GM18870 (cell line): ENCODE results near the gene CALN1.
"Not testable (repeated sequence)": the region's sequence is repeated elsewhere in the genome, so short reads cannot be mapped to it uniquely, and the experiment has no call there.

Experiments
- ATAC-seq: cut with Tn5 transposase; IDR thresholded peaks from one replicate; pipeline ENCODE4 v1.9.1; 2021; ENCODE audit warnings: moderate library complexity; ENCODE audit not compliant: unreplicated experiment

CALN1 gene

DNA sequence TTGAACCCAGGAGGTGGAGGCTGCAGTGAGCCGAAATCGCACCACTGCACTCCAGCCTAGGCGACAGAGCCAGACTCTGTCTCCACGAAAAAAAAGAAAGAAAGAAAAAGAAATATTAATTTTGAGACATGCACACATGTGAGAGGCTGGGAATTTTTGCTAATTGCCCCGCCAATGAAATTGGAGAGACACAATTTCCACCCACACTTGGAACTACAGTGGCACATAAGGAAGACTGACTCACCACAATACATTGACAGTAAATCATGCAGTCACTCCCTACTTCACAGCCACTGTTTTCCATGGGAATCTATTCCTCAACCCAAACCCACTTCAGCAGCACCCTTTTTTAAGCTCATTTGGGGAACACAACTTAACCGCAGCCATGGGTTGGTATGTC lies 139.7 kb downstream of the CALN1 start:
- no peak for ATAC-seq

DNA sequence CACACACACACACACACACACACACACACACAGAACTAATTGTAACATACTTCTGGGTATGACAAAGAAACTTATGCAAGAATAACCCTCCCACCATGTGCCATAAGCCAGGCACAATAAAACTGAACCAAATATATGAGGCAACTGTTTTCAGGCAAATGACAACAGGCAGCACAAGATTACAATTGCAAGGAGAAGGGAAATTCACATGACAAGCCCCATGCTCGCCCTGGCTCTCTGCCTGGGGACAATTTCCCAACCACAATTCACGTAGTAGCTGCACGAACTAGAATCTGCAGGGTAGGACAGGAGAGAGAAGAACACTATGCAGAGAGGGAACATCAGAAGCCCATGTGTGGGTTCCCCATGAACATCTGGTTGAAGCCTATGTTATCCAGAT lies 143.3 kb downstream of the CALN1 start:
- ATAC-seq: no peak

DNA sequence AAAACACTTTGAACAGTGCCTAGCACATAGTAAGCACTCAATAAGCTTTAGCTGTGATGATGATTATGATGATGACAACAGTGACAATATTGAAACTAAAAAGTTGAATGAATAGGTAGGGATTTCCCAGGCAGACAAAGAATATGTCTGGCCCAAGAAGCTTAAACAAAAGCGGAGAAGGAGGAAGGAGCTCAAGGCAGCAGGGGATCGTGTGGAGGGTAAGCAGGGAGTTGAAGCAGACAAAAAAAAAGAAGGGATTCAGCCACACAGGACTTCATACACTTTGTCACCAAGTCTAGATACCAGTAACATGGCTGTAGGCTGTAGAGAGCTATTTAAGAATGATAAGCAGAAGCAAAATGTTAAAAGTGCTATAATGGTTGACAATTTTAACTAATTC lies 144.0 kb downstream of the CALN1 start:
- no peak for ATAC-seq

DNA sequence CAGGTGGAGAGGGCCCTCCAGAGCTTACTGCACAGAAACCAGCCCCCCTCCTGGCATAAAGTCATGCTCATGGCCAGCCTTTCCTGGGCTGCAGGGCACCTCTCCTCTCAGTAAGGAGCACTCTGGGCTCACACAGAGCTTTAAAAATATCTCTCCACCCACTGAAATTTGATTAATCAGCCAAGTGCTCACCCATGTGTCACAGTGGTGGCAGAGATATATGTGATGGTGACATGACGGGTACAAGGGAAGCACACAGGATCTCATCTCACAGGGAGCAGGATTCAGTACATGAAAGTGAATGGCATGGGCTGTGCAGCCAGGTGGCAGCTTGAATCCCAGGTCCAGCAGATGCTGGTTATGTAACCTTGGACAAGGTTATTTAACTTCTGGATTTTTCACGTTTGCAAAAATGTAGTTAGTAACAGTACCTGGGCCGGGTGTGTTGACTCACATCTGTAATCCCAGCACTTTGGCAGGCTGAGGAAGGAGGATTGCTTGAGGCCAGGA lies 144.8 kb downstream of the CALN1 start:
- no peak for ATAC-seq

DNA sequence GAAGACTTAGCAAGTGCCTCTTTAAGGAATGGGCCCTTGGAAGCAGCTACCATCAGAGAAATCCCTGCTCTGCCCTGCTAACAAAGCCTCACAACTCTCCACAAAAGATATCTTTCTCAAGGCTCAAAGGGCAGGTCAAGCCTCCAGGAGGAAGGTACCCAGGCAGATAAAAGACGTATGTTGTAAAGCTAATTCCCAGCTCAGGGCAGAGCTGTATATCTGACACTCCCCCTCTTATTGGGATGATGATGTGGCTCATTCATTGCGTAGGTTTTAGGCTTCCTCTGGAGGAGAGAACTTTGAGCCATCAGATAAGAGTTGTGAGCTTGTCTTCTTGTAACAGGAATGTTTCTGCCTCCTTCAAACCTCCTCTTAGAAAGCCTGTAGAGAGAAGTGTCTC lies 145.4 kb downstream of the CALN1 start:
- no peak for ATAC-seq

DNA sequence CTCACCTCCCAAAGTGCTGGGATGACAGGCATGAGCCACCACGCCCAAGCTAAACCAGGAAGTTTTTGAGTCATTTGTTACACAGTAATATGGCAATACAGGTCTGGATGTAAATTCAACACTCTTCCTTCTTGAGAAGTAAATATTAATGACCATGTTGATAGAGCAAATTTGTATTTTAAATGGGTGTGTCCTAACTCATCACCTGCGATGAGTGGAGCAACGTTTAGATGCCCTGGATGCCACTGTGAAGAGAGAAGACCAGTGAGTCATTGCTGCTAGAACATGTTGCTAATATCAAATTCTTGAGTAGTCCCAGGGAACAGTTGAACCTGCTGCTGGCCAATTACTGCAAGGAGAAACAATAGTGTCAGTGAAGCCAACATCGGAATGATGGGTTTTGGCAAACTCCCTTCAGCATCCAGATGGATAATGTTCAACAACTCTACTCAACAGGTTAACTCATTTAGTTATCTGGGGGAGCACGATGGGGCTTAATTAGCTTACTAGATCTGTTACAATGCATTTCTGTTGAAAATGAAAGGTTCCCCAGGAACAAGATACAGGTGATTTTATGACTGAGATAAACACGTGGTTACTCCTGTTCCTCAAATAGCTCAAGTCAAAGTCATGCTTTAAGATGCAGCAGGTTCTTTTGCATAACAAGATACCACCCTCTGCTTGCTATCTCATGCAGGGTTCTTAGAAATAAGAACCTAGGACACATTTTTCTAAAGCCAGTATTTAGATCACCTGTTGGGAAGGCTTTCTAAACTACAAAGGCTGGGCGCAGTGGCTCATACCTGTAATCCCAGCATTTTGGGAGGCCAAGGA lies 146.8 kb downstream of the CALN1 start:
- no peak for ATAC-seq

DNA sequence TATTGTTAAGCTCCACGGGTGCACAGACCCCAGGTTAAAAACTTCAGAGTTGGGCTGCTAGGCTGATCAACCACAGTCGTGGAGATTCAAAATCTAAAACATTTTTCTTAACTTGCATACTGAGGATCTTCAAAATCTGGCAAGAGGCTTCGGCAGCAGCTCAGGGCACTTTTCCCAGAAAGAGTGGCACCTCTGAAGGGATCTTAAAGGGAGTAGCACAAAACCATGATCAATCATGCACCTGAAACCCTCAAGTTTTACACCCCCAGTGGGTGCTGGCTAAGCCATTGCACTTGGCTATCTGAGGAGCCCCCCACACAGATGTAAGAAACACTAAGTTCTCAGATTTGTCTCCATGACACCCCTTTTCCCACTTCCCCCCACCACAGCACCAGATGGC lies 151.7 kb downstream of the CALN1 start:
- no peak for ATAC-seq

DNA sequence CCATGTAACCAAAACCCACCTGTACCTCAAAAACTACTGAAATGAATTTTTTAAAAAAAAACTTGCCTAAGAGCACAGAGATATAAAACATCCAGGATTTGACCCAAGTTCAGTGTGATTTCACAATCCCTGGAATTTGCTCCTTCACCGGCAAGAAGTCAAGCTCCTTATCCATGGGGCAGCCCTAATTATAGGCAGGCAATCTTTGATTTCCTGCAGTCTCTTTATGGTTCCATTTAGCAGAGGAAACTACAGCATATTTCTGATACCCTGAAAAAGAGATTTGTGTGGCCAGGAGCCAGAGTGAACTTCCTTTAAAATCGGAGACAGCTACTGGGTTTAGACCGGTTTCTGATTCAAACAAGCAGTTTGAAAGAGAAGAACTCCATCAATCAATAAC lies 154.1 kb downstream of the CALN1 start:
- no peak for ATAC-seq

DNA sequence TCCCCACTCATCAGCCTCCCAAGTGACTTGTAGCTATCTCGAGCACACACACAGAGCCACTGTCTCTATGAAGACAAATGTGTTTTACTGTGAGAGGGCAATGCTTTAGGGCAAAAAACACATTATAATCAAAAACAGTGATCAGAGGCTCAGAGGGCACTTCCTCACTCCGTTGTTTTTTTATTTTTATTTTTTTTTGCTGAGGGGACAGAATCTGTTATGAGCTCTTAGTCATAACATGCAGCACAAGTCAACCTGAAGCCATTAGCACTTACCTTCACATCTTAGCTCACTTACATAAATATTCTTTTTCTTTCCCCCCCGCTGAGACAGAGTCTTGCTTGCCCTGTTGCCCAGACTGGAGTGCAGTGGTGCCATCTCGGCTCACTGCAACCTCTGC lies 157.7 kb downstream of the CALN1 start:
- ATAC-seq: no peak

DNA sequence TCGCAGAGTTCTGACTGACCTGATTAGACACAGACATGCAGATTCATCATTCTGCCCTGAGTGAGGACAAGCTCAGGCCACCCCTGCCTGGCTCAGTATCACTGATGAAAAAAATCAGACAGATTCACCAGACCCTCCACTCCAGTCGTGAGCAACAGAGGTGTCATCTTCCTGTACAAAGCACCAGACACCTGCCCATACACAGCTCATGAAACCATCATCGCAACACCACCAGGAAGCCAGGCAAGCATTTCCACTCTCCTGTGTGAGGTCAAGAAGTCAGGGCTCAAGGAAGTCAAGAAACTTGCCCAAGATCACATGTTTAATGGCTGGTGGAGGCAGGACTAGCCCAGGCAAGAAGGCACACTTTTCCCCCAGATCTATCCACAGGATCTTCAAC lies 163.0 kb downstream of the CALN1 start:
- ATAC-seq: no peak

DNA sequence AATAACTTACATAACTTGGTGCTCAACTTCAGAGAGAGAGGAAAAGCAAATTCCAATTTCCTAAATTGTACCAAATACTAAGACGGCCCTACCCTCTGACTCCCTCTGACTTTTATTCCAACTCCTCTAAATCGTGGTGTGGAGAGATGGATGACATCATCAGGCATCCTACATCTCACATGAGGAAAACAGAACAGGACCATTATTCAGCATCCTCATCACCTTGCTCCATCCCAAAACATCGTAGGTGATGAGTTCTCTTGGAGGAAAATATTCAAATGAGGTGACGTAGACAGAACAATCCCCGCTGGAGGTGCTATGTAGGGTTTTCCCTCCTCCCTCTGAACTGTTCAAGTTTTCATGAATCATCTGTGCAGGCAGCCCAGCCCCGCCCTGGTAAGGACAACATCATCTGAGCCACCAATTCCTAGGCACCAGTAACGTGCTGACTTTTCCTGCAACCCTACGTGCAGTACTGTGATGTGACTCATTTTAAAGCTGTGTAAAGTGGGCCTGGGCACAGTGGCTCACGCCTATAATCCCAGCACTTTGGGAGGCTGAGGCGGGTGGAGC lies 167.2 kb downstream of the CALN1 start:
- no peak for ATAC-seq

DNA sequence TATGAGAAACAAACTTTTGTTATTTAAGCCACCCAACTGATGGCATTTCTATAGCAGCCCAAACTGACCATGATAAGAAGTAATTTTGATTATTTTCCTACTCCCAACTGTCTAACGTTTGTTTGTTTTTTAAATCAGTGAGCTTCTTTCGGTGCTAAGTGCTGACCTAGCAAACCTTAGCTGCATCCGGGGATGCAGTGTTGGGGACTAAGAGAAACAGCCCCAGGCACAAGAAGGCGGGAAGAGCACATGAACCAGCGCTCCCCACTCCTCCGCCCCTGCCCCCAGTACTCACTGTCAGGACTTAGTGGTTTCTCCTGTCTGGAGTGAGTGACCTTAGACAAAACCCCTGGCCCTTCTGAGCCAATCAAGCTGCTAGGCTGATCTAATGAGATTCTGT lies 168.8 kb downstream of the CALN1 start:
- no peak for ATAC-seq

DNA sequence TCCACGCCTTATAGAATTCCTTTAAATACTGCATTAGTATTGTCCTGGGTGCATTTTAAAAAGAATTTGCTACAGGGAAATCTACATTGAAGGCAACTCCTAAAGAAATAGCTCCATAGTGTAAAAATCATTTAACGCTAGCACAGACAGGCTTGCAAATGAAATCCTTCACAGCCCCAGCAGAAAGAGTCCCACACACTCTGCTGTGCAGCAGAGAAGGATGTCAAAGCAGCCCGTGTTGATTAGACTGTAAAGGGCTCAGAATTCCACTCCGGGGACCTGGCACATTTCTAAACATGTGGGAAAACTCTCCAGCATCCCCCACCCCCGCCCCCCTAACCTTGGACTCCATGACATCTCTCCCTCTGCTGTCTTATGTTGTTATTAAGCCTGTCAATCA lies 176.8 kb downstream of the CALN1 start:
- no peak for ATAC-seq

DNA sequence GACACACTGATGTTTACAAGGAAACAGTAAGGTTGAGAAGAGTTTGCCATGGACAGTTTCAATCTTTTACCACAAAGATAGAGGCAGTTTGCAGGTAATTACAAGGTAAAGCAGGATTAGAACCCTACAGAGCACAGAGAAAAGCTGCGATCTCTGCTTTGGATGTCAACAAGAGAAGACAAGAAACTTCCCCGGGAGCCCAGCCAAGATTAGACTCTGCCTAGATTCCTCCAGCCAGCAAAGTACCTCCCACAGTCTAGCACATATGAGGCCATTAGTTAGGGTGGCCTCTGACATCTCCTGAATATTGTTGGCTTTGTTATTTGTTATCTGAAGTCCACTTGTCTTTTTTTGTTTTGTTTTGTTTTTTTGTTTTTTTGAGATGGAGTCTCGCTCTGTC lies 178.1 kb downstream of the CALN1 start:
- ATAC-seq: no peak

DNA sequence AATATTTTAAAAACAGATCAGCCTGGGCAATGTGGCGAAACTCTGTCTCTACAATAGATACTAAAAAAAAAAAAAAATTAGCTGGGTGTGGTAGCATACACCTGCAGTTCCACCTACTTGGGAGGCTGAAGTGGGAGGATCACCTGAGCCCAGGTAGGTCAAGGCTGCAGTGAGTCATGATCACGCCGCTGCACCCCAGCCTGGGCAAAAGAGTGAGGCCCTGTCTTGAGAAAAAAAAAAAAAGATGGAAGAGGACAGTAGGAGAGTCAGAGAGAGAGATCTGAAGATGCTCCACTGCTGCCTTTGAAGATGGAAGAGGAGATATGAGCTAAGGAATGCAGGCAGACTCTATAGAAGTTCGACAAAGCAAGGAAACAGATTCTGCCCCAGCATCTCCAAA lies 181.9 kb downstream of the CALN1 start:
- no peak for ATAC-seq

DNA sequence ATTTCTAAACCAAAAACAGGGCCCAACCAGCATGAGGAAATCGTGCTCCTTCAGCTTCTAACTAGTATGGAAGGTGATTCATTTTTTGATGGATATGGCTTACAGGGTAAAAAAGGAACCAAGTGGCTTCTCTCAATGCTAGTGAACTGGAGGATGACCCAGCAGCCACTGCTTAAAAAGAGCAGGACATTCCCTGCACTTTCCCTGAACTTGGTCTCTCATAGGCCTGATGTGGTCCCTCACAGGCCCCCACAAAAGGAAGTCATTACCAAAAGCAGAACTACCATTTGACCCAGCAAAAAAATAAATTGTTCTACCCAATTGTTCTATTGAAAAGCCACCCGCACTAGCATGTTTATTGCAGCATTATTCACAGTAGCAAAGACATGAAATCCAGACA lies 188.8 kb downstream of the CALN1 start:
- no peak for ATAC-seq

DNA sequence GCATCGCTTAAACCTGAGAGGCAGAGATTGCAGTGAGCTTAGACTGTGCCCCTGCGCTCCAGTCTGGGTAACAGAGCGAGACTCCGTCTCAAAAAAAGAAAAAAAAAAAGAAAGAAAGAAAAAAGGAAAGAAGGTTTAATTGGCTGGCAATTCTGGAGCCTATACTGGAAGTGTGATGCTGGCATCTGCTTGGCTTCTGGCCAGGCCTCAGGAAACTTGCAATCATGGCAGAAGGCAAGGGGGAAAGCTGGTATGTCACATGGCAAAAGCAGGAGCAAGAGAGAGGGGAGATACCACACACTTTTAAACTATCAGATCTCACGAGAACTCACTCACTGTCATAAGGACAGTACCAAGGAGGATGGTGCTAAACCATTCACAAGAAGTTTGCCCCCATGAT lies 190.0 kb downstream of the CALN1 start:
- no peak for ATAC-seq

DNA sequence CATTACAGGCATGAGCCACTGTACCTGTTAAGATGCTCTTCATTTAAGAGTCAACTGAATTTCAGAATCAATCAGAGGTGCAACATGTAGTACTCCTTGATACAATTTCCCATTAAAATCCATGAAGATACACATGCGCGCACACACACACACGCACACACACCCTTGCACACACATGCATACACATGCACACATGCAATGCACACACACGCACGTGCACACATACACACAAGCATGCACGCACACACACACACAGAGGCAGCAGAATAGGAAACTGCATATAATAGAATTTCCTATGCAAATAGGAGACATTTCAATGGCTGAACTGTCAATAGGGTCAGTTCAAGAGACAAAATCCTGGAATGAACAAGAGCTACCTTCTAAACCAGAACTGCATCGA lies 192.6 kb downstream of the CALN1 start:
- no peak for ATAC-seq

DNA sequence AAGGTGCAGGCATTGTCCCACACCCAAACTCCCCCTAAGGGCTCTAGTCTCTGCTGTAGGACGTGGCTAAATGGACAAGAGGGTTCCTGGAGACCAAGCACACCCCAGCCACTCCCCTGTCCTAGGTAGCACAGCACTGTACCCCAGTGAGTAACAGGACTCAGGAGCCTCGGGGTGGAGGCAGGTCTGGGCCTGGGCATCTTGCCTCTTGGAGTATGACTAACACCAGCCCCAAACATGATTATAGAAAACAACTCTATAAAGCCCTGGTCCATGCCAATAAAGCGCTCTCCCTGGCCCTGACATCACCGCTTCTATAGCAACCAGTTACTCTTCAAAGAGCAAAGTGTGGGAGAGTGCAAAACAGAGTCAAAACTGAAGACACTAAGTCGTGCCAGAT lies 195.0 kb downstream of the CALN1 start:
- ATAC-seq: no peak

DNA sequence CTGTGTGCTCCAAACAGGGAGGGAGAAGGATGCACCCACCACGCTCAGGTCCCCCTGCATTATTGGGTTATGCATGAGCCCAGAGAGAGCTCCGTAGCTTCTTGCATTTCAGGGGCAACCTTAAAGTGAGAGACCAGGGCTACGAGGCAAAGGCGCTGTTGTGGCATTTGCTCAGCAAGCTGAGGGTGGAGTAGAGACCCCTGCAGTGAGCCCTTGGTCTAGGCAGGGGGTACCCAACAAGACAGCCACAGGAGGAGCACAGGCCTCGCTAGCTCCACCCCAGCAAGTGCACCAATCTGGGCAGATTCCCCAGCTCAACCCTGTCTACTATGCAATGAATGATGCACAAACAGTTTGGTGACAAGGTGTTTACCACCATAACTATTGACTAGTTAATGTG lies 198.4 kb downstream of the CALN1 start:
- ATAC-seq: no peak

DNA sequence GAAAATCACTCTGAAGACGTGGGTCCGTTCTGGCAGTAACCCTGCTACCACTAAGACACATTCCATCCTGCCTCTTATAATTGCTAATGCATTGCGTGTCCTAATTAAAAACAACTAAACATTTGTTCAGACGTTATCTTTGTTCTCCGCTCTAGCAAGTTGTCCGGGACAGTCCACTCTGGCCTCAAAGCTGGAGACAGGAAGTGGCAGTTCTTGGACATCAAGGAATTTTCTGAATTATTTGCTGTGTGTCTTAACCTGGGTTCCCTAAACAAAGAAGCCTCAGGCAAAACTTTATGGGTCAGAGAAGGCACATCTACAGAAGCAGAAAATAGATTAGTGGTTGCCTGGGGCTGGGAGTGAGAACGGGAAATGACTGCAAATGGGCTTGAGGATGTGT lies 199.1 kb downstream of the CALN1 start:
- ATAC-seq: no peak

DNA sequence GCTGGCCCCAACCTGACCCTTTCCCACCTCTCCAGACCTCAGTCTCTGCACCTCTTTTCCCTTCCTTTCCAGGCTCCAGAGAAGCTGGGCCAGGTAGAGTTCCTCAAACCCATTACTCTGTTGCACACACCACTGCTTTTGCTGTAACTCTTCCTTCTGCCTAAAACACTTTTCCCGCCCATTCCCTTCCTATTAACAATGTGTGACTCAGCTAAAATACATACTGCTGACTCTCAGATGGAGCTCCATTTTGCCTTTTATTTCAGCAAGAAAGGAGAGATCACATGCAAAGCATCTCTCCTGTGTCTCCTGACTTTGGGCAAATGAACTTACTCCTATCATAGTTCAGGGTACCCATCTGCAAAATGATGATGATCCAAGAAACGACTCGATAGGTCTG lies 201.0 kb downstream of the CALN1 start:
- no peak for ATAC-seq

DNA sequence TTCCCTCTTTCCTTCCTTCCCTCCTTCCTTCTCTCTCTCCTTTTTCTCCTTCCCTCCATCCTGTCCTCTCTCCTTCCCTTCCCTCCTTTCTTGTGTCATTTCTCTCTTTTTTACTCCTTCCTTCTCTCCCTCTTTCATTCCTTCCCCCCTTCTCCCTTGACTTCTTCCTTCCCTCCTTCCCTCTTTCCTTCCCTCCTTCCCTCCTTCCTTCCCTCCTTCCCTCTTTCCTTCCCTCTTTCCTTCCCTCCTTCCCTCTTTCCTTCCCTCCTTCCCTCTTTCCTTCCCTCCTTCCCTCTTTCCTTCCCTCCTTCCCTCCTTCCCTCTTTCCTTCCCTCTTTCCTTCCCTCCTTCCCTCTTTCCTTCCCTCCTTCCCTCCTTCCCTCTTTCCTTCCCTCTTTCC lies 203.1 kb downstream of the CALN1 start:
- not testable (repeated sequence) for ATAC-seq
